ENCODE data around the gene C3AR1. TPM values are rescaled to one million over a fixed set of nuclear protein-coding genes. Genes with fewer than 3 reads are reported as not detected.

The C3AR1 gene
- total and polyA plus RNA-seq, 4 donors, result 4.8 to 39.8 (median 23.6) TPM

DNA sequence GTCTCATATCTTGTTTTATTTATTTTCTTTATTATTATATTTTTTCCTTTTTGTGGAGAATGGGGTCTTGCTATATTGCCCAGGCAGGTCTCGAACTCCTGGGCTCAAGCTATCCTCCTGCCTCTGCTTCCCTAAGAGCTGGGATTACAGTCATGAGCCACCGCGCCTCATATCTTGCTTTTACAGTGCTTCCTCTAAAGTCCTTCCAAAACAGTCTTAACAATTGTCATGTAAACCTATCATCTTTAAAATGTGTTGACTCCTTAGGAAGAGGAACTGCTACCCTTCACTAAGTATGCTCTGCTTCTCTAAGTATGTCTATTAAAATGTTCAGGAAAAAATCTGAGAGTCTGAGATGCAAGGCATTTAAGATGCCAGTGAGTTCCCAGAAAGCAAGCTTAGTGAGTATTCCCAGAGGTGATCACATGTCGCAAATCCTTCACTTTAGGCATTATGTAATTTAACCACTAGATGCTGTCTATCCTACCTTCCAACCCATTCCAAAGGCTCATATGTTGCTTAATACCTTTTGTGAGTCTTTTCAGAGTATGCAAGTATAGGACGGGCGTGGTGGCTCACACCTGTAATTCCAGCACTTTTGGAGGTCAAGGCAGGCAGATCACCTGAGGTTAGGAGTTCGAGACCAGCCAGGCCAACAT is 53.4 kb downstream of the C3AR1 start:
- no peak overlapping the region for H3K4me3 ChIP-seq (ENCODE audit: low read length in 2 of 2)
- WGBS, 2 donors, result 85 to 90% methylated on average over 7 of the region's 7 CpGs
- ATAC-seq (ENCODE audit: low FRiP score), result no peak
- no peak overlapping the region for H3K27ac ChIP-seq (ENCODE audit: low read depth in 1 of 2, low read length in 2 of 2)
- H3K36me3 ChIP-seq (ENCODE audit: control insufficient read depth in 1 of 2, insufficient read depth in 2 of 2, low read length in 1 of 2), result no peaks in the 10 kb centered on the region
- H3K27me3 ChIP-seq (ENCODE audit: control insufficient read depth in 1 of 2, insufficient read depth in 2 of 2, low read length in 1 of 2), result peaks cover 0 to 1% of the 10 kb centered on the region in 2 donors
- intact Hi-C loops (cut with DNase I), result no loop called here
- no peak for DNase-seq
- no peaks in the 10 kb centered on the region for H3K4me1 ChIP-seq (ENCODE audit: control insufficient read depth in 1 of 2, insufficient read depth in 2 of 2, low read length in 2 of 2)
- H3K9me3 ChIP-seq (ENCODE audit: control insufficient read depth, low read length), result no peaks in the 10 kb centered on the region

DNA sequence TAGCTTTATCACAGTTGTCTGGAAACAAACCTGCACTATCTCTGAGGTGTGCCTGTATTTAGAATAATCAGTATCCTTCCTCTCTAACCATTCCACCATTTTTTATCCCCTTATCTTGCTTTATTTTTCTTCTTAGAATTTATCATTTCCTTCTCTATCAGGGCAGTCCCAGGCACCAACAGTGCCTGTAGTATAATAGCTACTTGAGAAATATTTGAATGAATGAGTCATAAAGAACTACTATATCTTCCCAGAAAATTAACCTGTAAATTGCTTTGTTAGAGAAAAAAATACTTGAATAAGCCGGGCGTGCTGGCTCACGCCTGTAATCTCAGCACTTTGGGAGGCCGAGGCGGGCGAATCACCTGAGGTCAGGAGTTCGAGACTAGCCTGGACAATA is 54.8 kb downstream of the C3AR1 start:
- H3K27ac ChIP-seq (ENCODE audit: low read depth in 1 of 2, low read length in 2 of 2), result no peak overlapping the region
- intact Hi-C loops (cut with DNase I), result no loop called here
- no peaks in the 10 kb centered on the region for H3K4me1 ChIP-seq (ENCODE audit: control insufficient read depth in 1 of 2, insufficient read depth in 2 of 2, low read length in 2 of 2)
- 75 to 87% methylated on average over 7 of the region's 7 CpGs for WGBS, 2 donors
- H3K36me3 ChIP-seq (ENCODE audit: control insufficient read depth in 1 of 2, insufficient read depth in 2 of 2, low read length in 1 of 2), result no peaks in the 10 kb centered on the region
- DNase-seq, result no peak
- ATAC-seq (ENCODE audit: low FRiP score), result no peak
- peaks cover 0 to 1% of the 10 kb centered on the region in 2 donors for H3K27me3 ChIP-seq (ENCODE audit: control insufficient read depth in 1 of 2, insufficient read depth in 2 of 2, low read length in 1 of 2)
- H3K9me3 ChIP-seq (ENCODE audit: control insufficient read depth, low read length), result no peaks in the 10 kb centered on the region
- no peak overlapping the region for H3K4me3 ChIP-seq (ENCODE audit: low read length in 2 of 2)

Other genes starting within 250 kb of the C3AR1 start
- gene SLC2A14, start 193.4 kb downstream of the C3AR1 start, total RNA-seq, result 1 to 10 TPM; 3.1 to 3.6 TPM
- gene SLC2A14, start 193.4 kb downstream of the C3AR1 start, polyA plus RNA-seq, result not detected
- 100 to 1,000 TPM; 142 to 178 TPM for gene SLC2A3, start 130.2 kb downstream of the C3AR1 start, total RNA-seq
- gene SLC2A3, start 130.2 kb downstream of the C3AR1 start, polyA plus RNA-seq, result 1 to 10 TPM; 6.0 to 7.4 TPM
- gene FOXJ2, start 33.6 kb downstream of the C3AR1 start, total RNA-seq, result 10 to 100 TPM; 29.8 to 32.1 TPM
- 10 to 100 TPM in 1 of 2 donors, 1 to 10 TPM in 1; 6.0 to 12.1 TPM for gene FOXJ2, start 33.6 kb downstream of the C3AR1 start, polyA plus RNA-seq
- 10 to 100 TPM; 29.6 to 33.2 TPM for gene NECAP1, start 15.9 kb upstream of the C3AR1 start, total RNA-seq
- 10 to 100 TPM; 13.6 to 20.1 TPM for gene NECAP1, start 15.9 kb upstream of the C3AR1 start, polyA plus RNA-seq
- gene CLEC4A, start 57.3 kb upstream of the C3AR1 start, total RNA-seq, result 1 to 10 TPM; 3.0 to 5.2 TPM
- 1 to 10 TPM; 3.9 to 8.4 TPM for gene CLEC4A, start 57.3 kb upstream of the C3AR1 start, polyA plus RNA-seq
- gene ZNF705A, start 90.7 kb upstream of the C3AR1 start, total RNA-seq, result not detected
- not detected for gene ZNF705A, start 90.7 kb upstream of the C3AR1 start, polyA plus RNA-seq
- under 1 TPM; 0.27 to 0.32 TPM for gene FAM90A1, start 161.3 kb upstream of the C3AR1 start, total RNA-seq
- under 1 TPM in 1 of 2 donors, not detected in 1; 0.13 TPM for gene FAM90A1, start 161.3 kb upstream of the C3AR1 start, polyA plus RNA-seq